HepG2 (cell line): ENCODE data around the gene ILRUN.

ENCODE experiments used
- ELF1 ChIP-seq: sonication (generic); formaldehyde crosslinking; IDR thresholded peaks from 2 replicates; pipeline ENCODE4 v1.4.0; 2020; ENCODE audit warnings: missing genetic modification reagents
- GTF2F1 ChIP-seq: fragments of 150-350 bp; IDR thresholded peaks from 2 replicates; pipeline ENCODE4 v1.6.1; 2014; ENCODE audit warnings: low read length
- NONO ChIP-seq, 2 experiments: fragments of 450-650 bp in 1 of 2; sonication (generic) in 1 of 2; formaldehyde crosslinking in 1 of 2; IDR thresholded peaks in 1 of 2; conservative IDR thresholded peaks in 1 of 2; 2 replicates each; pipeline versions ENCODE4 v1.6.1 to v1.8.0; 2017 to 2022; ENCODE audit warnings: mild to moderate bottlenecking in 1 of 2, missing genetic modification reagents in 1 of 2, moderate library complexity in 1 of 2
- RXRB ChIP-seq: IDR thresholded peaks from 2 replicates; pipeline ENCODE4 v1.6.1; 2016; ENCODE audit warnings: borderline replicate concordance, missing genetic modification reagents, missing compliant biosample characterization
- TAF1 ChIP-seq: sonication (generic); formaldehyde crosslinking; IDR thresholded peaks from 2 replicates; pipeline ENCODE4 v1.4.0; 2020; ENCODE audit warnings: missing genetic modification reagents
- TEAD2 ChIP-seq: sonication (generic); formaldehyde crosslinking; IDR thresholded peaks from 2 replicates; pipeline ENCODE4 v1.9.0; 2021; ENCODE audit warnings: missing genetic modification reagents
- TF ChIP-seq, protein P1 (sequence below): IDR thresholded peaks from 2 replicates; pipeline ENCODE4 v1.6.1; 2016; ENCODE audit warnings: control low read depth
- TF ChIP-seq, protein P2 (sequence below): sonication (generic); IDR thresholded peaks from 2 replicates; pipeline ENCODE4 v1.6.1; 2016; ENCODE audit warnings: low read depth, borderline replicate concordance
- TF ChIP-seq, protein P3 (sequence below): IDR thresholded peaks from 2 replicates; pipeline ENCODE4 v1.6.1; 2016; ENCODE audit warnings: mild to moderate bottlenecking
- TF ChIP-seq, protein P4 (sequence below): sonication (generic); formaldehyde crosslinking; IDR thresholded peaks from 2 replicates; pipeline ENCODE4 v1.4.0; 2020; ENCODE audit warnings: mild to moderate bottlenecking, missing genetic modification reagents
- TF ChIP-seq, protein P5 (sequence below): sonication (generic); formaldehyde crosslinking; IDR thresholded peaks from 2 replicates; pipeline ENCODE4 v1.5.0; 2020; ENCODE audit warnings: mild to moderate bottlenecking, missing genetic modification reagents, moderate library complexity
- TF ChIP-seq, protein P6 (sequence below): fragments of 450-650 bp; IDR thresholded peaks from 2 replicates; pipeline ENCODE4 v1.6.1; 2017; ENCODE audit warnings: mild to moderate bottlenecking
- TF ChIP-seq, protein P7 (sequence below): sonication (generic); formaldehyde crosslinking; IDR thresholded peaks from 2 replicates; pipeline ENCODE4 v1.9.0; 2021; ENCODE audit warnings: missing genetic modification reagents, borderline replicate concordance

DNA sequence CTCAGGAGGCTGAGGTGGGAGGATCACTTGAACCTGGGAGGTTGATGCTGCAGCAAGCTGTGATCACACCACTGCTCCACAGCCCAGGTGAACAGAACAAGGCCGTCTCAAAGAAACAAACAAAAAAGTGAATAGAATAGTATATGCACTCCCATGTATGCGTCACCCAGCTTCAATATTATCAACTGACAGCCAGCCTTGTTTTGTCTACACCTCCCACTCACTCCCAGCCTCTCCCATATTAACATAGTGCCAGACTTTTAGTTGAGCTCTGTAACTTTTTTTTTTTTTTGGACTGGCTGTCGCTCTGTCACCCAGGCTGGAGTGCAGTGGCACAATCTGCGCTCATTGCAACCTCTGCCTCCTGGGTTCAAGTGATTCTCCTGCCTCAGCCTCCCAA lies 18.1 kb upstream of the ILRUN start:
- TF ChIP-seq, protein P1, sequence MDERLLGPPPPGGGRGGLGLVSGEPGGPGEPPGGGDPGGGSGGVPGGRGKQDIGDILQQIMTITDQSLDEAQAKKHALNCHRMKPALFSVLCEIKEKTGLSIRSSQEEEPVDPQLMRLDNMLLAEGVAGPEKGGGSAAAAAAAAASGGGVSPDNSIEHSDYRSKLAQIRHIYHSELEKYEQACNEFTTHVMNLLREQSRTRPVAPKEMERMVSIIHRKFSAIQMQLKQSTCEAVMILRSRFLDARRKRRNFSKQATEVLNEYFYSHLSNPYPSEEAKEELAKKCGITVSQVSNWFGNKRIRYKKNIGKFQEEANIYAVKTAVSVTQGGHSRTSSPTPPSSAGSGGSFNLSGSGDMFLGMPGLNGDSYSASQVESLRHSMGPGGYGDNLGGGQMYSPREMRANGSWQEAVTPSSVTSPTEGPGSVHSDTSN (CRISPR knock-in tag): no peak
- TF ChIP-seq RXRB (CRISPR knock-in tag) (no peak), GTF2F1 (no peak), NONO (IDR thresholded peaks at IDR 0.05) (no peak), NONO (CRISPR knock-in tag; conservative IDR thresholded peaks at IDR 0.05) (no peak), TAF1 (no peak), TEAD2 (CRISPR knock-in tag) (no peak), ELF1 (CRISPR knock-in tag) (no peak)
- TF ChIP-seq, protein P2, sequence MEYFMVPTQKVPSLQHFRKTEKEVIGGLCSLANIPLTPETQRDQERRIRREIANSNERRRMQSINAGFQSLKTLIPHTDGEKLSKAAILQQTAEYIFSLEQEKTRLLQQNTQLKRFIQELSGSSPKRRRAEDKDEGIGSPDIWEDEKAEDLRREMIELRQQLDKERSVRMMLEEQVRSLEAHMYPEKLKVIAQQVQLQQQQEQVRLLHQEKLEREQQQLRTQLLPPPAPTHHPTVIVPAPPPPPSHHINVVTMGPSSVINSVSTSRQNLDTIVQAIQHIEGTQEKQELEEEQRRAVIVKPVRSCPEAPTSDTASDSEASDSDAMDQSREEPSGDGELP: no peak
- TF ChIP-seq, protein P3, sequence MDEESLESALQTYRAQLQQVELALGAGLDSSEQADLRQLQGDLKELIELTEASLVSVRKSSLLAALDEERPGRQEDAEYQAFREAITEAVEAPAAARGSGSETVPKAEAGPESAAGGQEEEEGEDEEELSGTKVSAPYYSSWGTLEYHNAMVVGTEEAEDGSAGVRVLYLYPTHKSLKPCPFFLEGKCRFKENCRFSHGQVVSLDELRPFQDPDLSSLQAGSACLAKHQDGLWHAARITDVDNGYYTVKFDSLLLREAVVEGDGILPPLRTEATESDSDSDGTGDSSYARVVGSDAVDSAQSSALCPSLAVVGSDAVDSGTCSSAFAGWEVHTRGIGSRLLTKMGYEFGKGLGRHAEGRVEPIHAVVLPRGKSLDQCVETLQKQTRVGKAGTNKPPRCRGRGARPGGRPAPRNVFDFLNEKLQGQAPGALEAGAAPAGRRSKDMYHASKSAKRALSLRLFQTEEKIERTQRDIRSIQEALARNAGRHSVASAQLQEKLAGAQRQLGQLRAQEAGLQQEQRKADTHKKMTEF: no peak
- TF ChIP-seq, protein P4, sequence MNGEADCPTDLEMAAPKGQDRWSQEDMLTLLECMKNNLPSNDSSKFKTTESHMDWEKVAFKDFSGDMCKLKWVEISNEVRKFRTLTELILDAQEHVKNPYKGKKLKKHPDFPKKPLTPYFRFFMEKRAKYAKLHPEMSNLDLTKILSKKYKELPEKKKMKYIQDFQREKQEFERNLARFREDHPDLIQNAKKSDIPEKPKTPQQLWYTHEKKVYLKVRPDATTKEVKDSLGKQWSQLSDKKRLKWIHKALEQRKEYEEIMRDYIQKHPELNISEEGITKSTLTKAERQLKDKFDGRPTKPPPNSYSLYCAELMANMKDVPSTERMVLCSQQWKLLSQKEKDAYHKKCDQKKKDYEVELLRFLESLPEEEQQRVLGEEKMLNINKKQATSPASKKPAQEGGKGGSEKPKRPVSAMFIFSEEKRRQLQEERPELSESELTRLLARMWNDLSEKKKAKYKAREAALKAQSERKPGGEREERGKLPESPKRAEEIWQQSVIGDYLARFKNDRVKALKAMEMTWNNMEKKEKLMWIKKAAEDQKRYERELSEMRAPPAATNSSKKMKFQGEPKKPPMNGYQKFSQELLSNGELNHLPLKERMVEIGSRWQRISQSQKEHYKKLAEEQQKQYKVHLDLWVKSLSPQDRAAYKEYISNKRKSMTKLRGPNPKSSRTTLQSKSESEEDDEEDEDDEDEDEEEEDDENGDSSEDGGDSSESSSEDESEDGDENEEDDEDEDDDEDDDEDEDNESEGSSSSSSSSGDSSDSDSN: no peak
- TF ChIP-seq, protein P5, sequence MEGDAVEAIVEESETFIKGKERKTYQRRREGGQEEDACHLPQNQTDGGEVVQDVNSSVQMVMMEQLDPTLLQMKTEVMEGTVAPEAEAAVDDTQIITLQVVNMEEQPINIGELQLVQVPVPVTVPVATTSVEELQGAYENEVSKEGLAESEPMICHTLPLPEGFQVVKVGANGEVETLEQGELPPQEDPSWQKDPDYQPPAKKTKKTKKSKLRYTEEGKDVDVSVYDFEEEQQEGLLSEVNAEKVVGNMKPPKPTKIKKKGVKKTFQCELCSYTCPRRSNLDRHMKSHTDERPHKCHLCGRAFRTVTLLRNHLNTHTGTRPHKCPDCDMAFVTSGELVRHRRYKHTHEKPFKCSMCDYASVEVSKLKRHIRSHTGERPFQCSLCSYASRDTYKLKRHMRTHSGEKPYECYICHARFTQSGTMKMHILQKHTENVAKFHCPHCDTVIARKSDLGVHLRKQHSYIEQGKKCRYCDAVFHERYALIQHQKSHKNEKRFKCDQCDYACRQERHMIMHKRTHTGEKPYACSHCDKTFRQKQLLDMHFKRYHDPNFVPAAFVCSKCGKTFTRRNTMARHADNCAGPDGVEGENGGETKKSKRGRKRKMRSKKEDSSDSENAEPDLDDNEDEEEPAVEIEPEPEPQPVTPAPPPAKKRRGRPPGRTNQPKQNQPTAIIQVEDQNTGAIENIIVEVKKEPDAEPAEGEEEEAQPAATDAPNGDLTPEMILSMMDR: no peak
- TF ChIP-seq, protein P6, sequence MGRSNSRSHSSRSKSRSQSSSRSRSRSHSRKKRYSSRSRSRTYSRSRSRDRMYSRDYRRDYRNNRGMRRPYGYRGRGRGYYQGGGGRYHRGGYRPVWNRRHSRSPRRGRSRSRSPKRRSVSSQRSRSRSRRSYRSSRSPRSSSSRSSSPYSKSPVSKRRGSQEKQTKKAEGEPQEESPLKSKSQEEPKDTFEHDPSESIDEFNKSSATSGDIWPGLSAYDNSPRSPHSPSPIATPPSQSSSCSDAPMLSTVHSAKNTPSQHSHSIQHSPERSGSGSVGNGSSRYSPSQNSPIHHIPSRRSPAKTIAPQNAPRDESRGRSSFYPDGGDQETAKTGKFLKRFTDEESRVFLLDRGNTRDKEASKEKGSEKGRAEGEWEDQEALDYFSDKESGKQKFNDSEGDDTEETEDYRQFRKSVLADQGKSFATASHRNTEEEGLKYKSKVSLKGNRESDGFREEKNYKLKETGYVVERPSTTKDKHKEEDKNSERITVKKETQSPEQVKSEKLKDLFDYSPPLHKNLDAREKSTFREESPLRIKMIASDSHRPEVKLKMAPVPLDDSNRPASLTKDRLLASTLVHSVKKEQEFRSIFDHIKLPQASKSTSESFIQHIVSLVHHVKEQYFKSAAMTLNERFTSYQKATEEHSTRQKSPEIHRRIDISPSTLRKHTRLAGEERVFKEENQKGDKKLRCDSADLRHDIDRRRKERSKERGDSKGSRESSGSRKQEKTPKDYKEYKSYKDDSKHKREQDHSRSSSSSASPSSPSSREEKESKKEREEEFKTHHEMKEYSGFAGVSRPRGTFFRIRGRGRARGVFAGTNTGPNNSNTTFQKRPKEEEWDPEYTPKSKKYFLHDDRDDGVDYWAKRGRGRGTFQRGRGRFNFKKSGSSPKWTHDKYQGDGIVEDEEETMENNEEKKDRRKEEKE: no peak
- TF ChIP-seq, protein P7, sequence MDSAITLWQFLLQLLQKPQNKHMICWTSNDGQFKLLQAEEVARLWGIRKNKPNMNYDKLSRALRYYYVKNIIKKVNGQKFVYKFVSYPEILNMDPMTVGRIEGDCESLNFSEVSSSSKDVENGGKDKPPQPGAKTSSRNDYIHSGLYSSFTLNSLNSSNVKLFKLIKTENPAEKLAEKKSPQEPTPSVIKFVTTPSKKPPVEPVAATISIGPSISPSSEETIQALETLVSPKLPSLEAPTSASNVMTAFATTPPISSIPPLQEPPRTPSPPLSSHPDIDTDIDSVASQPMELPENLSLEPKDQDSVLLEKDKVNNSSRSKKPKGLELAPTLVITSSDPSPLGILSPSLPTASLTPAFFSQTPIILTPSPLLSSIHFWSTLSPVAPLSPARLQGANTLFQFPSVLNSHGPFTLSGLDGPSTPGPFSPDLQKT (CRISPR knock-in tag): no peak
